HG03521 (cell line): ENCODE measurements around the gene SSX2B.
"Not testable (repeated sequence)": the region's sequence is repeated elsewhere in the genome, so short reads cannot be mapped to it uniquely, and the experiment has no call there.

Experiments
- ATAC-seq: cut with Tn5 transposase; IDR thresholded peaks from one replicate; pipeline ENCODE4 v1.9.1; 2021; ENCODE audit warnings: mild to moderate bottlenecking, moderate library complexity; ENCODE audit not compliant: unreplicated experiment

Gene SSX2B, protein sequence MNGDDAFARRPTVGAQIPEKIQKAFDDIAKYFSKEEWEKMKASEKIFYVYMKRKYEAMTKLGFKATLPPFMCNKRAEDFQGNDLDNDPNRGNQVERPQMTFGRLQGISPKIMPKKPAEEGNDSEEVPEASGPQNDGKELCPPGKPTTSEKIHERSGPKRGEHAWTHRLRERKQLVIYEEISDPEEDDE

GRCh38 chrX:52750952-52751351 is at the start of gene SSX2B:
TSS of gene SSX2B (plus strand) at chrX:52751252. CDS start at chrX:52752681, 1,429 bp downstream.
- ATAC-seq: not testable (repeated sequence)

DNA sequence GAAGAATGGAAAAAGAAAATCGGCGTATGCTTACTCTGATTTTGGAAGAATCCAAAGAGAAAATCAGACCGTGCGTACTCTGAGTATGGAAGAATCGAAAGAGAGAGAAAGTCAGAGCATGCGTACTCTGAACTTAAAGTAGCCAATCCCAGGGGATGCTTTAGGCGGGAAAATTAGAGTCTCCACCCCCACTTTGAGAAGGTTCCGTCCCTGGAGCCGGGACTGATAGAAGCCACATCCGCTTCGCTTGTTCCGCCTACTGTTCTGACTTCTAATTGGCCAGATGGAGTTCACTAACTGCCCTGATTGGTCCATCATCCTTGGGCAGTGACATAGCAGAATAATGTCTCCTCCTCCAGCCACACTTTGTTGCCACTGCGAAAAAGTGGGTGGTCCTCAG is 44.0 kb upstream of the SSX2B start, which contains the start of gene SSX2:
Gene SSX2, minus strand, starts transcription at position 101 of the 400 bp plus-strand sequence. CDS start 1,429 bp downstream, outside the sequence.
- not testable (repeated sequence) for ATAC-seq

GRCh38 chrX:52765983-52766382 is 14.9 kb downstream of the SSX2B start:
- not testable (repeated sequence) for ATAC-seq

GRCh38 chrX:52773504-52773903 is 22.5 kb downstream of the SSX2B start:
- ATAC-seq: not testable (repeated sequence)

DNA sequence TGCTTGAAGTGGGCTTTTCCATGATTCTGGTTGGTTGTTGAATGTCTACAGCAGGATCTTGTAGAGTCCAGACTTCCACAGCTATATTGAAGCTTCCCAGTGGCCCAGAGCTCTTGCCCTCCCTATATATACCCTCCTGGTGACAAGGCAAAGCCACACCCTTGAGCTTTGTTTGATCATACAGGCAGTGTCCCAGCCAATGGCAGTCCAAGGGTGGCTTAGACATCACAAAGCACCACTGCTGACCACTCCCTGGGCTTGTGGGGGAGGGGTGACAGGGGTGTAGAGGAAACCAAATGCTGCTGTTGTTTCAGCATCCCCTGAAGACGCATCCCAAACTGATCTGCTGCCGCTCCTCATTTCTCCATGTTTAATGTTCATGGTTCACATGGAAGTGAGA is 46.3 kb downstream of the SSX2B start, which contains the start of gene SPANXN5:
Gene SPANXN5, minus strand, starts transcription at position 101 of the 400 bp plus-strand sequence. Its CDS starts 79 bp downstream, at position 22.
- not testable (repeated sequence) for ATAC-seq

GRCh38 chrX:52804876-52805275 is 53.8 kb downstream of the SSX2B start:
- not testable (repeated sequence) for ATAC-seq
